D341Med (cell line): ENCODE results near the gene NTHL1.

Experiments used
- DNase-seq: peaks from one replicate; pipeline ENCODE4 v3.0.0; 2012; ENCODE audit warnings: low spot score

NTHL1 gene

DNA sequence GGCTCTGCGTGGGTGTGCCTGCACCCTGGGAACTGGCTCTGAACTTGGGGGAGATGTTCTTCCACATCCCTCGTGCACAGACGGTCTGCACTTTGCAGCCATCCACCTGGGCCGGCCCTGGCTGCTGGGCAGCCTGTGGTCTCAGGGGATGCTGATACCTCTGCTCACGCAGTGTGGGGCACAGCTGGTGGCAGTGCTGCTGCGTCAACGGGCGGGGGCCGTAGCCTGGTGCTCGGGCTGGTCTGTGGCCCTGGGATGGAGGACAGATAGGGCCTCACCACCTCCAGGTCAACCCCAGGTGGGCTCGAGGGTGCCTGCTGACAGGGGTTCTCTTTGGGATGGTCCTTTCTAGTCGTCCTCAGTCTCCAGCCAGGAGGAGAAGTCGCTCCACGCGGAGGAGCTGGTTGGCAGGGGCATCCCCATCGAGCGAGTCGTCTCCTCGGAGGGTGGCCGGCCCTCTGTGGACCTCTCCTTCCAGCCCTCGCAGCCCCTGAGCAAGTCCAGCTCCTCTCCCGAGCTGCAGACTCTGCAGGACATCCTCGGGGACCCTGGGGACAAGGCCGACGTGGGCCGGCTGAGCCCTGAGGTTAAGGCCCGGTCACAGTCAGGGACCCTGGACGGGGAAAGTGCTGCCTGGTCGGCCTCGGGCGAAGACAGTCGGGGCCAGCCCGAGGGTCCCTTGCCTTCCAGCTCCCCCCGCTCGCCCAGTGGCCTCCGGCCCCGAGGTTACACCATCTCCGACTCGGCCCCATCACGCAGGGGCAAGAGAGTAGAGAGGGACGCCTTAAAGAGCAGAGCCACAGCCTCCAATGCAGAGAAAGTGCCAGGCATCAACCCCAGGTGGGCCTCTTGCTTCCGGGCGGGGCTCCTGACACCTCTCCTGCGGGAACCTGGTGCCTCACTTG, 36.5 kb upstream of the NTHL1 start:
- DNase-seq, result no peak

DNA sequence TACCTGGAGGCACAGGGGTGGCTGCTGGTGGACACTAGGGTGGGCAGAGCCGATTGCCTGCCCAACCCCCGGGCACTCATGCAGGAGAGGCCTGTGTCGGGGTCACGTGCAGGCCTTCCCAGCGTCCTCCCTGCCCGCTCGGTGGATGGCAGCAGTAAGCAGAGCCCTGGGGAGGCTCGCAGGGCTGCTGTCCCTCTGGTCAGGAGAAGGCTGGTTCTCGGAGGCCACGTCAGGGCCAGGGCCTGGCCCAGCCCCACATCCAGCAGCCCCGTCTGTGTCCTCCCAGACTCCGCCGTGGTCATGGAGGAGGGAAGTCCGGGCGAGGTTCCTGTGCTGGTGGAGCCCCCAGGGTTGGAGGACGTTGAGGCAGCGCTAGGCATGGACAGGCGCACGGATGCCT, 35.8 kb upstream of the NTHL1 start:
- DNase-seq, result no peak

DNA sequence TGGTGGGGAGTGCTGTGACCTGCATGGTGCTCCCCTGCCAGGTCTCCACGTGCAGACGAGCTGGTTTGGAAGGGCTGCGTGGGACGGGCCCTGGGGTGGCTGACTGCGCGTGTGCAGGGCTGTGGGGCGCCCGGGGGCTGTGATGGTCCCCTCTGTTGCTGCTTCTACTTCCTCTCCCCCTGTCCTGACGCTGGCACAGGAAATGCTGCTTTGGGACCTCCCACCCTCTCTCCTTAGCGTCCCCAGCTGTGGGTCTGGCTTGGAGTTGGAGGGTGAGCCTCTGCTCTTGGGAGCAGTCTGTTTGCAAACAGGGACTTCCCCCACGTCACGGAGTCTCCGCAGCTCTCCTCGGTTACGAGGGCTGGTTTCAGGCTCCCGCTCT, 35.3 kb upstream of the NTHL1 start:
- no peak for DNase-seq

DNA sequence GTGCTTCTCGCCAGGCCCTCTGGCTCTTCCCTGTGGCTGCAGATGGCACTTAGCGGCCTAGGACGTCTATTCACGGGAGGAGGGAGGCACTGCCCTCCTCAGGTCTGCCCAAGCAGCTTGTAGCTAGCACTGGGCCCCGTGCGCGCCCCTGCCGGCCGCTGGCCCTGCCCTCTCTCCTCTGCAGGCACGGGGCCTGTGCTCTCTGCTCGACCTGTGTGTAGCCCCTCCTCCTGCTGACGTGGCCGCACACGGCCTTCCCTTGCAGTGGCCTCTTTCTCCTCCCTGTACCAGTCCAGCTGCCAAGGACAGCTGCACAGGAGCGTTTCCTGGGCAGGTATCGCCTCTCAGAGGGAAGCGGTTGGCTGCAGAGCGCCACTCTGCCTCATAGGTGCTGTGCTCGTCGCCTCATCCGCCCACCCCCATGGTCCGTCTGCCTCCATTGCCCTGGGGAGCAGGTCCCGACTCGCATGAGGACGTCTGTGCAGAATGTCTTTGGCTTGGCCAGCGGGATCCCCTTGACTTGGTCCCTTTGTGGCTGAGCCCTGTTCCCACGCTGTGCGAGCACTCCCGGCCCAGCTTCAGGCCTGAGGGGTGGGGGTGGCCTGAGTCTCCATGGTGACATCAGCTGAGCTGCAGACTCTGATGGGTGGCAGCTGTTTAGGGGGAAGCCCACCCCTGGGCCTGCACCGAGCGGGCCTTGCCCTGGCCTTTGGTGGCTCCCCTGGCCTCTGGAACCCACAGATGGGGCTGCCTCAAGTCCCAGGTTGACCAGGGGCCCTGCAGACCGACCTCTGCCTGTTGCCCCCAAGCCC, 34.7 kb upstream of the NTHL1 start:
- DNase-seq, result no peak

DNA sequence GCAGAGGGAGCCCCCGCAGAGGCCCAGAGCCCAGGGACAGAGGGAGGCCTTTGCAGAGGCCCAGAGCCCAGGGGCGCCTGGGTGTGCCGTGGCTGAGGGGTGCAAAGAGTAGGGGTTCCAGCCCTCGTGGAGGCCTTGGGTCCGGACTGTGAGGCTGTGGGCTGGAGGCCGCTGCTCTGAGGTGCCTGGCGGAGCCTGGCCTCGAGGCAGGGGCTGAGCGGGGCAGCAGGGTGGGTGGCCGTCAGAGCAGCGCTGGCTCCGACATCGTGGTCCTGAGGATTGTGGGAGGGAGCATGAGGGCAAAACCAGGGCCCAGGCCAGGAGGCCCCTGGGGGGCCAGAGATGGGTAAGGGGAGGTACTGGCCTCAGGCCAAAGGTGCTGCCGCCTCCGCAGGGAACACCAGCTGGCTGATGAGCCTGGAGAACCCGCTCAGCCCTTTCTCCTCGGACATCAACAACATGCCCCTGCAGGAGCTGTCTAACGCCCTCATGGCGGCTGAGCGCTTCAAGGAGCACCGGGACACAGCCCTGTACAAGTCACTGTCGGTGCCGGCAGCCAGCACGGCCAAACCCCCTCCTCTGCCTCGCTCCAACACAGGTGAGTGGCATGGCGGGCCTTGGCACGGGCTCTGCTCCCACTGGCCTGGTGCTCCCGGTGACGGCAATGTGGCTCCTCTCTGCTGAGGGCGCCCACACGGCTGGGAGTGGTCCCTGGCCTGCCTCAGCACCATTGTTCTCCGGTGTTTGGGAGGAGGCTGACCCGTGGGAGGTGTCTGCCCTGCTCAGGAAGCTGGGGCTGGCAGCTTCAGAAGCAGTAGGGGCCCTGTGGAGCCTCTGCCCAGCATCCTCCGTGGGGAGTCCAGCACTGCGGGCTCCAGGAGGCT, 33.8 kb upstream of the NTHL1 start:
- no peak for DNase-seq

DNA sequence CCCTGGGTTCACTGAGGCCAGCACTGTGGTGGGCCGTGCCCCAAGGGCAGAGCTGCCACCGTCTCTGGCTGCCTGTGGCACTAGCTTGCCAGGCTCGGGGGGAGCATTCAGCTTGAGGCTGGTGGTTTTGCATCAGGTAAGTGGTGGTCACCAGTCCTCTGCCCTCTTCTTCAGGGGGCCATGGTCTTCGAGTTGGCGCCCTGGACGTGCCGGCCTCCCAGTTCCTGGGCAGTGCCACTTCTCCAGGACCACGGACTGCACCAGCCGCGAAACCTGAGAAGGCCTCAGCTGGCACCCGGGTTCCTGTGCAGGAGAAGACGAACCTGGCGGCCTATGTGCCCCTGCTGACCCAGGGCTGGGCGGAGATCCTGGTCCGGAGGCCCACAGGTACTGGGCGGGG, 32.4 kb upstream of the NTHL1 start:
- no peak for DNase-seq

DNA sequence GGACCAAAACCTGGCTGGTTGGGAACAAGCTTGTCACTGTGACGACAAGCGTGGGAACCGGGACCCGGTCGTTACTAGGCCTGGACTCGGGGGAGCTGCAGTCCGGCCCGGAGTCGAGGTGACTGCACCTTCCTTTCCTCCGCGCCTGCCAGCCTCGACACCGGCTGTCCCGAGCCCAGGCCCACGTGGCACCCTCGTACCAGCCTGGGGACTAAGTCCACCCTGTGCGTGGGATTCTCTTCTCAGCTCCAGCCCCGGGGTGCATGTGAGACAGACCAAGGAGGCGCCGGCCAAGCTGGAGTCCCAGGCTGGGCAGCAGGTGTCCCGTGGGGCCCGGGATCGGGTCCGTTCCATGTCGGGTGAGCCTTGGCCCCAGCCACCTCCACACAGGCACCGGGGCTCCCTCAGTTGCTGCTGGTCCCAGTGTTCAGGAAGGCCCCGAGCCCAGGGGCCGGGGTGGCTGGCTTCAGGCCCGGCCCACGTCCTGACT, 31.7 kb upstream of the NTHL1 start:
- DNase-seq, result no peak

DNA sequence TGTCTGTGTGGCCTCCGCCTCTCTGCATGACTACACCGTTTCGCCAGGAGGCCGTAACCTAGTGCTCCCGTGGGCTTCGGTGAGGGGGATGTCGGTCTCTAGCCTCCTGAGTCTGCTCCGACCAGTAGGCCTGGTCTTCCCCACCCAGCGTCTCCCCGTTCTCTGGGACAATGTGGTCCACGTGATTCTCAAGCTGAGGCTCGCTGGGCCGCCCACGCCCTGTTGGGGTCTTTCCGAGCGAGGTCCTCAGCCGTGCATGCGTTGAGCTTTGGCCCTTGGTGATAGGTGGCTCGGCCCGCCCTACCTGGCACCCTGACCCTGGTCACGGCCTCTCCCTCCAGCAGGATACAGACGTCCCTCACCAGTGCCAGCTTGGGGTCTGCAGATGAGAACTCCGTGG, 31.1 kb upstream of the NTHL1 start:
- DNase-seq, result no peak

DNA sequence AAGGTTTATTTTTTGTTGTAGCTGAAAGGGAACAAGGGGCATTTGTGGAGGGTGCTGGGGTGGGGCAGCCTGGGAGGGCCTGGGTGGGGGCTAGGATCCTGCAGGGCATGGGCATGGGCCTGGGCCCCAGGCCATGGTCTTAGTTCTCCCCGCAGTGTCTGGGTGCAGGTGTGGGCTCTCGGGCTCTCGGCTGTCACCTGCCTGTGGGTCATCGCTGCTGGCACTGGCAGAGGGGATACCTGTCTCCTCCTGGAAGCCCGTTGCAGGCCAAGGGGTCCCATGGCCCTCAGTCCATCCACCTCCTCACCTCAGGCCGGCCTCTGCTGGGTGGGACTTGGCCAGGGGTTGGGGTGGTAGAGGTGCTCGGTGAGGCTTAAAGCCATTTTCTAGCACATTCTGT, 30.5 kb upstream of the NTHL1 start:
- no peak for DNase-seq

DNA sequence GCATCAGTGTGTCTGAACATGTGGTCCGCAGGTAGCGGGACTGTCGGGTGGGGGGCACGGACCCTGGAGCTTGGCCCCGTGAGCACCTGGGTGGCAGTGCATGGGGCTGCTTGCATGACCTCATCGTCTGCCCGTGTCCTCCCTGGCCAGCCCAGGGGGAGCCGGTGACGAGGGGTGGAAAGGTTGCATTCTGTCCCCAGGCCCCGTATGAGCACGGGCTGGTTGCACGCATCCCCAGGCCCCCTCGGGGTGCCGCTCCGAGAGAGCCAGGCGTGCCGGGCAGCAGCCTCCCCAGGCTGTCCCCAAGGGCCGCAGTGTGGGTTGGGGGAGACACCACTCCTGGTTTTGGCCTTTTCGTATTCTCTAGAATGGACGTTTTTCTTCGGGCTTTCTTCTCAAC, 30.1 kb upstream of the NTHL1 start:
- DNase-seq, result no peak

DNA sequence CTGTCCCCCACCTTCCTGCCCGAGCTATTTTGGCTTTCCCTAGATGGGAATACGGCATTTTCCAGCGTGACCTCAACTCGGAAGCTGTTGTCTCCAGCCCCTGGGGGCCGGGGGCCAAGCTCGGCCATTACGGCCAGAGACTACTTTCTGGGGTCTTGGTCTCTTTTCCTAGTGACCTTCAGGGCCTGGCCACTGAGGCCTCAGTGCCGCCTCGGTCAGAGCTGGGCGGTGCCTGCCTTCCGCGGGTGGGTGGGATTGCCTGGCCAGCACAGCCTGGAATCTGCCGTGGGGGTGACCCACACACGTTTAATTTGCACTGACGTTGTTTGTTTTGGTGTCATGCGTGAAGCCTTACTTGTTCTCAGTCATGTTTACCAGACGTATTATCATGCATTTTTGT, 29.4 kb upstream of the NTHL1 start:
- DNase-seq, result no peak

DNA sequence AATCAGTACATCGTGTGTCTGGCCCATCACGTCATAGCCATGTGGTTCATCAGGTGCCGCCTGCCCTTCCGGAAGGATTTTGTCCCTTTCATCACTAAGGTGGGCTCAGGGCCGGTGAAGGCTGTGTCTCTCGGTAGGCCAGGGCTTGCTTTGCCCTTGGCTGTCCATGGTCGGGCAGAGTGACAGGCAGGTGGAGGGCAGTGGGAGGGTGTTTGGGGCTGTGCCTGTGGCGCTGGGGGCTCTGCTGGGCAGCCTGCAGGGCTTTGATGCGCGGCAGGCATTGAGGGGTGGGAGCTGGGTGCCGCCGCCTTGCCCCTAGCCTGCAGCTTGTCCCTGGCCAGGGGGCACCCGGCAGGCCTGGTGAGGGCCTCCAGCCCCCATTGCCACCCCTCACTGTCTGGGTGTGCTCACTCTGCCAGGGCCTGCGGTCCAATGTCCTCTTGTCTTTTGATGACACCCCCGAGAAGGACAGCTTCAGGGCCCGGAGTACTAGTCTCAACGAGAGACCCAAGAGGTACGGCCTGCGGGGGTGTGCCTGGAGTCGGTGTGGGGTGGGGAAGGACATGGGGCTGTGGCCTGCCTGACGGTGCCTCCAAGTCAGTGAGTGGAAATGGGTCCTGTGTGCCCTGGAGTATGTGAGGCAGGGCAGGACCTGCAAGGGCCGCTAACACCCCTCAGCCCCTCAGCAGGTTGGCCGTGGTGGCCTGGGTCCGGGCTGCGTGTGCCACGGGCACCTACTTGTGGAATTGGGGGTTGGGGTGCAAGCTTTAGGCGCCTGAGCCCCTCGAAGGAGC, 28.6 kb upstream of the NTHL1 start:
- no peak for DNase-seq

DNA sequence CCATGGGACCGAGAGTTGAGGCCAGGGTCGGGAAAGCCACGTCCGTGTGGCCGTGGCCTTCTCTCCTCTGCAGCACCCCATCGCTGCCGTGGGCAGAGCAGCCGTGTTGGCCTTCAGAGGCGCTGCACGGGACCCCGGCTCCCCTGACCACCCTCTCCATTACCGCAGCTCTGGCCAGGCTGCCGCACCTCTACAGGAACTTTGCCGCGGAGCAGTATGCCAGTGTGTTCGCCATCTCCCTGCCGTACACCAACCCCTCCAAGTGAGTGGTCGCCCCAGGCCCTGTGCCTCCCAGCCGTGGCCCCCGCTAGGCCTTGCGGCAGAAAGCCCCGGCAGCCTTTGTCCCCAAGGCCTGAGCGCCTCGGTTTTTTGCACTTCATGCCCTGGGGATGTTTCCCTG, 28.0 kb upstream of the NTHL1 start:
- no peak for DNase-seq

DNA sequence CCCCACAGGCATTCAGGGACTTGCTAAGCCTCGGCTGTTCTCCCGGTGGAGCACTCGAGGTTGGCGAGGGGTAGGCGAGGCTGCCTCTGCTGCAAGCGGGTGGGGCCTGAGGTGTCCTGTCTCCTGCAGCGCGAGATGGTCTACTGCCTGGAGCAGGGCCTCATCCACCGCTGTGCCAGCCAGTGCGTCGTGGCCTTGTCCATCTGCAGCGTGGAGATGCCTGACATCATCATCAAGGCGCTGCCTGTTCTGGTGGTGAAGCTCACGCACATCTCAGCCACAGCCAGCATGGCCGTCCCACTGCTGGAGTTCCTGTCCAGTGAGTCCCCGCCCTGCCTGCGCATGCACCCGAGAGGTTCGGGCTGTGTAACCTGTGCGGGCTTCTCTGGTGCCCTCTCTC, 26.4 kb upstream of the NTHL1 start:
- DNase-seq, result no peak

DNA sequence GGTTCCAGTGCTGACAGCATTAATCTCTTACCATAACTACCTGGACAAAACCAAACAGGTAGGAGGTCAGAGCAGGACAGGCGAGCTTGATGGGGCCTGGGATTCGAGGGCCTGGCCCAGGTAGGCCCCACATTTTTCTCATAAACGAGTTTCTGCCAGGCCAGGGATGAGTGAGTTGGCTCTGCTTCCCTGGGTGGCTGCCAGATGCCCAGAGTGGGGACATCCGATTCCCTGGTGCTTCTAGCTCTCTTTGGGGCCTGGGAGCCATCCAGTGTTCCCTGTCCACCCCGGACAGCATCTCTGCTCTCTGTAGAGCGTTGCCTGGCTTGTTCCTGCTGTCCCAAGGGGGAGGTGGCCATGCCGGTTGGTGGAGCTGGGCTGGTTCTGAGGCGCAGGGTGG, 25.3 kb upstream of the NTHL1 start:
- DNase-seq, result no peak

DNA sequence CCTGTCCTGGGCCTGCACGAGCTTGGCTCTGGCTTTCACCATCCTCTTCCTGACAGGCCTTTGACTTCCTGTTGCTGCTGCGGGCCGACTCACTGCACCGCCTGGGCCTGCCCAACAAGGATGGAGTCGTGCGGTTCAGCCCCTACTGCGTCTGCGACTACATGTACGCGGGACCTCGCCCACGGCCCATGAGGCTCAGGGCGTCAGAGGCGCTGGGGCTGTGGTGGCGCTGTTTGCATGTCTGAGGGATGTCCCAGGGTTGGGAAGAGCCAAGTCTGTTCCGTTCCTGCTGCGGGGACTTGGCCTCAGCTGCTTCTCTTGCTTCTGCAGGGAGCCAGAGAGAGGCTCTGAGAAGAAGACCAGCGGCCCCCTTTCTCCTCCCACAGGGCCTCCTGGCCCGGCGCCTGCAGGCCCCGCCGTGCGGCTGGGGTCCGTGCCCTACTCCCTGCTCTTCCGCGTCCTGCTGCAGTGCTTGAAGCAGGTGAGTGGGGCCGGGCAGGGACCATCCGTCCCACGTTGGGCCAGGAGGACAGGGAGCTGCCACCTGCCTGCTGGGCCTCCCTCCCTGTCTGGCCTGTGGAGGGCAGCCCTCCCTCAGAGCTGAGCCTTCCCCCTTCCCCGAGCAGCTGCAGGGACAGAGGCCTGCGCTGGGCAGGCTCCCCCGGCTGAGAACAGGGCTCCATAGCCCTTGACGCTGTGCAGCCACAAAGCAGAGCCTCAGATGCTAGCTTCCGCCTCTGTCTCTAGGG, 24.0 kb upstream of the NTHL1 start:
- DNase-seq, result no peak

DNA sequence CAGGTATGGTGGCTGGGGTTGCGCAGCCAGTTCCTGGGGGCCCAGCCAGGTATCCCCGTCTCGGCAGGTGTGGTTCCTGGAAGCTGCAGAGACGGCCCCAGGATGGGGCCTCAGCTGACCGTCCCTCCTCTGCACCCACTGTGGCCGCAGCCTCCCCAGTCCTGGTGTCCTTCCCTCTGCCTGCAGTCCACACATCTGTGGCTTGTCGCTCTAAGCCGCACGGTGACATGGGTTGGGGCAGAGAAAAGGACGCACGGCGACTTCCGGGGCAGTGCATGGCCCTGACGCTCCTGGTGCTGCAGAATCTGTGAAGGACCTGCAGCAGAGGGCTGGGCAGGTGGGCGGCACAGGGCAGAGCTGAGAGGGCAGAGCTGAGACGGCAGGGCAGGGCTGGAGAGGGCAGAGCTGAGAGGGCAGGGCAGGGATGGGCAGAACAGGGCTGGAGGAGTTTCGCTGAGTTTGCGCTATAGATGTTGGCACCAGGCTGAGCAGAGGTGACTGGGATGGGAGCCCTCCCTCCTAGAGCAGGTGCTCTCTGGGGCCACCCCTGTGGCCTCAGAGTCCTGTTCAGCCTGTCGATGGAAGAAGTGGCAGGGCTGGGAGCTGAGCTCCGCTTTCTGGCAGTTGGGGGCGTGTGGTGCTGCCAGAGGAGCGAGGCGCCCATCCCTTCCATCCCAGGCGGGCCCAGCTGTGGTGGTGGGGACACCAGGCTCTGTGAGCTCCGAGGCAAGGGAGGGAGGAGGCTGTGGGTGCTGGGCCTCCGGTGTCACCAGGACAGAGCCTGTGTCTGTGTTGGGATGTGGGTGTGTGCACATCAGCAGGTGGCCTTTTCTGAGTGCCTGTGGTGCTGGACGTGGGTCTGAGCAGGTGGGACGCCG, 23.2 kb upstream of the NTHL1 start:
- DNase-seq, result no peak

DNA sequence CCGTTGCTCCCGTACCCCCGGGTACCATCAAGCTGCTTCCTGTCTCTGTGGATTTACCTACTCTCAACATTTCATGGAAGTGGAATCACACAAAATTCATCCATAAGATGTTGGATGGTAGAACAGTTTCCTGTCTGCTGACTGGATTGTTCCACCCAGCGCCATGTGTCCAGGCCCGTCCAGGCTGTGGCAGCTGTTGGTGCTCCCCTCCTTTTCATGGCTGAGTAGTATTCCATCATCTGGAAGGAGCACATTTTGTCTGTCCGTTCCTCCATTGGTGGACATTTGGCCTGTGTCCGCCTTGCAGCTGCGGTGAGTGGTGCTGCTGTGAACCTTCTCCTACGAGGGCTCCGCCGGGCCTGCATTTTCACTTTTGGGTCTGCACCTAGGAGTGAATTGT, 18.5 kb upstream of the NTHL1 start:
- no peak for DNase-seq

DNA sequence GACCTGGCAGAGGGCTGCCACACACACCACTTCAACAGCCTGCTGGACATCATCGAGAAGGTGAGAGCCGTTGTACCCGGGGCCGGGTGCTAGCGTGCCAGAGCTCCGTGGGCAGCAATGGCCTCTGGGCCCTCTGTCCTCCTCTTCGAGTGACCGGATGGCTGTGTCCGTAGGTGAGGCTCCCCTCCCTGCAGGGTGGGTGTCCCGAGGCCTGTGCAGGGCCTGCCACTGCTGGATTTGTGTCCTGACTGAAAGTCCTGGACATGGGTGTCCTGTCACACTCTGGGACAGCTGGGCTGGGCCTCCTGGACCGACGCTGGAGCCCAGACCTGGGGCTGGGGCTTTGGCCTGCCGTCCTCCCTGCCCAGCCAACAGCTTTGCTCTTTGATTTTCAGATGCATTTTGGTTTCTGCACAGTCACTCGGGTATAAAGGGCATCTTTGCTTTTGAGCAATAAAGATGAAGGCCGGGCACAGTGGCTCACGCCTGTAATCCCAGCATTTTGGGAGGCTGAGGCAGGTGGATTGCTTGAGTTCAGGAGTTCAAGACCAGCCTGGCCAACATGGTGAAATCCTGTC, 16.8 kb upstream of the NTHL1 start:
- no peak for DNase-seq
